PC-3 (cell line): ENCODE data around the gene OR56A5. TPM values are rescaled to one million over a fixed set of nuclear protein-coding genes. Genes with fewer than 3 reads are reported as not detected.

Experiments used
- ATAC-seq: fragments of 200-7000 bp; cut with Tn5 transposase; 2 replicates; pipeline ENCODE4 v1.9.1; 2020; ENCODE audit warnings: mild to moderate bottlenecking, moderate library complexity
- BruUV-seq: library from RNA; stranded (reverse); fragments of 400-500 nt; replicated peaks from 2 replicates; lab custom pipeline; 2021; lab: Mats Ljungman, UMichigan
- CTCF ChIA-PET: fragments of 300-600 bp; sonication (Branson Sonifier 250); formaldehyde crosslinking; loops from one replicate; lab custom pipeline; 2022; ENCODE audit warnings: antibody characterized with exemption; lab: Charles Lee
- POLR2A ChIA-PET: fragments of 300-600 bp; sonication (Branson Sonifier 250); formaldehyde crosslinking; loops from one replicate; lab custom pipeline; 2022; ENCODE audit warnings: antibody characterized with exemption; ENCODE audit not compliant: unreplicated experiment; lab: Charles Lee
- DNase-seq: peaks from one replicate; pipeline ENCODE4 v3.0.0-alpha.2; 2015
- H2AFZ ChIP-seq: fragments of 300-600 bp; sonication (generic); 2 replicates; pipeline ENCODE4 v1.6.0; 2016; ENCODE audit warnings: antibody characterized with exemption, low read length
- H3F3A ChIP-seq: fragments of 300-600 bp; sonication (generic); one replicate; pipeline ENCODE4 v1.6.0; 2017; ENCODE audit warnings: antibody characterized with exemption, low read length, control low read depth, mild to moderate bottlenecking; ENCODE audit not compliant: unreplicated experiment
- H3K27ac ChIP-seq: fragments of 300-600 bp; sonication (generic); 2 replicates; pipeline ENCODE4 v1.5.1; 2016; ENCODE audit warnings: mild to moderate bottlenecking, low read length
- H3K27me3 ChIP-seq: fragments of 300-600 bp; sonication (generic); 2 replicates; pipeline ENCODE4 v1.6.1; 2016; ENCODE audit warnings: low read length, mixed read lengths
- H3K36me3 ChIP-seq: fragments of 300-600 bp; sonication (generic); 2 replicates; pipeline ENCODE4 v1.6.1; 2016; ENCODE audit warnings: low read depth, mixed run types, low read length, mixed read lengths
- H3K4me1 ChIP-seq: fragments of 300-600 bp; sonication (generic); 2 replicates; pipeline ENCODE4 v1.5.1; 2016; ENCODE audit warnings: low read length; ENCODE audit not compliant: insufficient read depth
- H3K4me2 ChIP-seq: fragments of 300-600 bp; sonication (generic); 2 replicates; pipeline ENCODE4 v1.6.0; 2016; ENCODE audit warnings: low read length
- H3K4me3 ChIP-seq: fragments of 300-600 bp; sonication (generic); 2 replicates; pipeline ENCODE4 v1.5.1; 2016; ENCODE audit warnings: mild to moderate bottlenecking, low read length, mixed read lengths
- H3K79me2 ChIP-seq: fragments of 300-600 bp; sonication (generic); 2 replicates; pipeline ENCODE4 v1.6.1; 2017; ENCODE audit warnings: low read length, mixed read lengths
- H3K9ac ChIP-seq: fragments of 300-600 bp; sonication (generic); 2 replicates; pipeline ENCODE4 v1.6.0; 2016; ENCODE audit warnings: mild to moderate bottlenecking, low read length
- H3K9me2 ChIP-seq: fragments of 300-600 bp; sonication (generic); replicated peaks from 2 replicates; pipeline ENCODE4 v1.6.1; 2016; ENCODE audit warnings: mixed run types, low read length, mixed read lengths
- H3K9me3 ChIP-seq: fragments of 300-600 bp; sonication (generic); 2 replicates; pipeline ENCODE4 v1.6.1; 2016; ENCODE audit warnings: low read length, mixed read lengths
- H4K20me1 ChIP-seq: fragments of 300-600 bp; sonication (generic); 2 replicates; pipeline ENCODE4 v1.6.1; 2016; ENCODE audit warnings: low read length, mixed read lengths
- EZH2 ChIP-seq: fragments of 300-600 bp; sonication (generic); IDR thresholded peaks from one replicate; pipeline ENCODE4 v1.6.1; 2017; ENCODE audit warnings: antibody characterized with exemption, mild to moderate bottlenecking, low read length; ENCODE audit not compliant: unreplicated experiment
- EZH2phosphoT487 ChIP-seq: fragments of 300-600 bp; sonication (generic); IDR thresholded peaks from 2 replicates; pipeline ENCODE4 v1.6.1; 2018; ENCODE audit warnings: mild to moderate bottlenecking, antibody characterized with exemption, low read length, borderline replicate concordance
- intact Hi-C: fragments of 100-400 bp; cut with micrococcal nuclease; formaldehyde crosslinking; loops from 2 replicates; pipeline ENCODE4 v1.9.0; 2023
- total RNA-seq: library from RNA; depleted of rRNA; stranded (reverse); fragments of >200 nt; gene quantifications from 2 replicates; pipeline ENCODE4 v1.2.3, GENCODE V29; 2014
- TF ChIP-seq, protein P1 (sequence below): fragments of 300-600 bp; sonication (generic); conservative IDR thresholded peaks from 2 replicates; pipeline ENCODE4 v1.5.1; 2017; ENCODE audit warnings: antibody characterized with exemption, low read depth, mild to moderate bottlenecking, low read length

OR56A5 gene
- total RNA-seq, 1 experiment from 2014 or later = not detected

DNA sequence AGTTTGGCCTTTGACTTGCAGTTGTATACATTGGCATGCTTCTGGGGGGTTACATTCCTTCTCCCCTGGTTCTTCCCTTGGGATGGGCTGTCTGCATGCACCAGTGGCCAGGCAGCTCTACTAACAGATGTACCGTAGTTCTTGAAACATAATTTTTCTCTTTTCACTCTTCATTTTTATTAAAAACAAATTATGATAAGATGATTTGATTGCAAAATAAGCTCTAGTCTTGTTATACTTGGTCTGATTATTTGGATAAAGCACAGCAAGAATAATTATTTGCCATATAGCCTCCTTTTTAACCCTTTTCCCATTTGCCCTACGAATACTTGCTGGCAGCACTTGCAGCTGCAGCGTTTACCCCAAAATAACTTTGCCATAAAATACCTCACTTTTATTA is 12.7 kb downstream of the OR56A5 start:
- intact Hi-C loops = no loop called here
- no peak overlapping the region for H2AFZ ChIP-seq
- no peaks in the 10 kb centered on the region for H3K9me2 ChIP-seq
- no TSS peak for BruUV-seq
- ChIA-PET CTCF (no interaction called here), POLR2A (no interaction called here)
- H3K4me3 ChIP-seq = no peak overlapping the region
- no peaks in the 10 kb centered on the region for H3K27me3 ChIP-seq
- ATAC-seq (no peak), DNase-seq (no peak)
- no peak overlapping the region for H3K4me2 ChIP-seq
- no peak overlapping the region for H3K27ac ChIP-seq
- H3K9ac ChIP-seq = no peak overlapping the region
- H3K79me2 ChIP-seq = no peaks in the 10 kb centered on the region
- no peaks in the 10 kb centered on the region for H3K9me3 ChIP-seq
- no peaks in the 10 kb centered on the region for H3K36me3 ChIP-seq
- no peaks in the 10 kb centered on the region for H3F3A ChIP-seq
- no peaks in the 10 kb centered on the region for H3K4me1 ChIP-seq
- no peaks in the 10 kb centered on the region for H4K20me1 ChIP-seq
- TF ChIP-seq, protein P1, sequence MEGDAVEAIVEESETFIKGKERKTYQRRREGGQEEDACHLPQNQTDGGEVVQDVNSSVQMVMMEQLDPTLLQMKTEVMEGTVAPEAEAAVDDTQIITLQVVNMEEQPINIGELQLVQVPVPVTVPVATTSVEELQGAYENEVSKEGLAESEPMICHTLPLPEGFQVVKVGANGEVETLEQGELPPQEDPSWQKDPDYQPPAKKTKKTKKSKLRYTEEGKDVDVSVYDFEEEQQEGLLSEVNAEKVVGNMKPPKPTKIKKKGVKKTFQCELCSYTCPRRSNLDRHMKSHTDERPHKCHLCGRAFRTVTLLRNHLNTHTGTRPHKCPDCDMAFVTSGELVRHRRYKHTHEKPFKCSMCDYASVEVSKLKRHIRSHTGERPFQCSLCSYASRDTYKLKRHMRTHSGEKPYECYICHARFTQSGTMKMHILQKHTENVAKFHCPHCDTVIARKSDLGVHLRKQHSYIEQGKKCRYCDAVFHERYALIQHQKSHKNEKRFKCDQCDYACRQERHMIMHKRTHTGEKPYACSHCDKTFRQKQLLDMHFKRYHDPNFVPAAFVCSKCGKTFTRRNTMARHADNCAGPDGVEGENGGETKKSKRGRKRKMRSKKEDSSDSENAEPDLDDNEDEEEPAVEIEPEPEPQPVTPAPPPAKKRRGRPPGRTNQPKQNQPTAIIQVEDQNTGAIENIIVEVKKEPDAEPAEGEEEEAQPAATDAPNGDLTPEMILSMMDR = no peak
- no peak for TF ChIP-seq EZH2
- TF ChIP-seq EZH2phosphoT487 = no peak

DNA sequence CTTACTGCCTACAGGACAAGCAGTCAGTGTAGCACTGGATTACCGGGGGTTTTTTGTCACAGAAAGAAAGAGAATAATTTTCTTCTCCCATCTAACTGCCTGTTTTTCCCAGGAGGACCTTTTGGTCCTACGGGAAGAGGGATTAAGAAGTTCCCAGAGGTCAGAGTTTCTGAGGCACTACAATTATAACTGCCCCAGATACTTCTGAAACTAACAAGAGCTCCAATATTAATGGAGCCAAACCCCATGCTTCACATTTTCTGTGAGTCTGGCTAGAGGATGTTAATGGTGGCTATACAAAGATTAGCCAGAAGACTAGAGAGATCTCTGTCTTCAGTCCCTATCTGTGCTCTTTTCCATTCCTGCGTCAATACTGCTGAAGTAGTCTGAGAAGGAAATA is 26.3 kb downstream of the OR56A5 start, which contains the start of gene OR56A3:
OR56A3 (plus strand) TSS at position 301 of the 400 bp plus-strand sequence. CDS start 5,096 bp downstream, outside the sequence.
- no peaks in the 10 kb centered on the region for H4K20me1 ChIP-seq
- TF ChIP-seq, protein P1 = no peak
- no peak for TF ChIP-seq EZH2
- TF ChIP-seq EZH2phosphoT487 = no peak

DNA sequence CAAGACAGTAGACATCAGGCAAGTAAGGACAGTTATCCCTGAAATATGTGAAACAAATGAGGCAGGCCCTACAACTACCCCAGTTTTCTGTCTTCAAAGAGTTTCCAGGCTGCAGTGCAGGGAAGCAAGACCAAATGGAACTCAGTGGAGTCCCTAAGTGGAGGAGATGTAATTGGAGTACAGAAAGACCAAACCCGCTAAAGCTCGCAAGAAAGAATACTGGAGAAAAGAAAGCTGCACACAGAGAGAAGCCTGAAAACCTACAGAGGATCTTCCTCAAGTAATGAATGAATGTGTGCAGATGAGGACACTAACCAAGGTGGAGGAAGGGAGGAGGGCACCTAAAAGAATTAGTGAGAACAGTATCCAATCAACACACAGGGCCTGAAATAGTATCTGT is 27.5 kb downstream of the OR56A5 start:
- no peaks in the 10 kb centered on the region for H3K4me1 ChIP-seq
- H3F3A ChIP-seq = no peaks in the 10 kb centered on the region
- CTCF ChIA-PET = no interaction called here
- DNase-seq = no peak
- ATAC-seq = no peak
- 0 out of 2 replicates have a peak, but pooled peaks cover 5% of the 10 kb centered on the region for H3K27me3 ChIP-seq
- H3K9me3 ChIP-seq = no peaks in the 10 kb centered on the region
- H2AFZ ChIP-seq = no peak overlapping the region
- H3K9ac ChIP-seq = no peak overlapping the region
- H3K4me2 ChIP-seq = no peak overlapping the region
- no peak overlapping the region for H3K4me3 ChIP-seq
- H4K20me1 ChIP-seq = no peaks in the 10 kb centered on the region
- POLR2A ChIA-PET = no interaction called here
- H3K27ac ChIP-seq = no peak overlapping the region
- TF ChIP-seq EZH2 = no peak
- no peak for TF ChIP-seq EZH2phosphoT487
- TF ChIP-seq, protein P1 = no peak
- H3K9me2 ChIP-seq = no peaks in the 10 kb centered on the region
- intact Hi-C loops = no loop called here
- no peaks in the 10 kb centered on the region for H3K36me3 ChIP-seq
- no peaks in the 10 kb centered on the region for H3K79me2 ChIP-seq
- no TSS peak for BruUV-seq

More for the DNA sequence above, 26.3 kb downstream of the OR56A5 start, which contains the start of gene OR56A3:
- no TSS peak for BruUV-seq
- Histone ChIP-seq H3K27me3 (0 out of 2 replicates have a peak, but pooled peaks cover 5% of the 10 kb centered on the region), H3F3A (no peaks in the 10 kb centered on the region), H3K36me3 (no peaks in the 10 kb centered on the region), H2AFZ (no peak within 1 kb of the TSS), H3K9me2 (no peaks in the 10 kb centered on the region), H3K4me1 (no peaks in the 10 kb centered on the region), H3K4me3 (no peak within 1 kb of the TSS), H3K79me2 (no peaks in the 10 kb centered on the region), H3K4me2 (no peak within 1 kb of the TSS), H3K9ac (no peak within 1 kb of the TSS), H3K27ac (no peak within 1 kb of the TSS), H3K9me3 (no peaks in the 10 kb centered on the region)
- intact Hi-C loops = no loop called here
- no peak for ATAC-seq
- ChIA-PET CTCF (no interaction called here), POLR2A (no interaction called here)
- DNase-seq = no peak
